ENCODE results near the gene MRAP2.

GRCh38 chr6:84074988-84075781, 41.6 kb downstream of the MRAP2 start:
- TF ChIP-seq, protein P1, sequence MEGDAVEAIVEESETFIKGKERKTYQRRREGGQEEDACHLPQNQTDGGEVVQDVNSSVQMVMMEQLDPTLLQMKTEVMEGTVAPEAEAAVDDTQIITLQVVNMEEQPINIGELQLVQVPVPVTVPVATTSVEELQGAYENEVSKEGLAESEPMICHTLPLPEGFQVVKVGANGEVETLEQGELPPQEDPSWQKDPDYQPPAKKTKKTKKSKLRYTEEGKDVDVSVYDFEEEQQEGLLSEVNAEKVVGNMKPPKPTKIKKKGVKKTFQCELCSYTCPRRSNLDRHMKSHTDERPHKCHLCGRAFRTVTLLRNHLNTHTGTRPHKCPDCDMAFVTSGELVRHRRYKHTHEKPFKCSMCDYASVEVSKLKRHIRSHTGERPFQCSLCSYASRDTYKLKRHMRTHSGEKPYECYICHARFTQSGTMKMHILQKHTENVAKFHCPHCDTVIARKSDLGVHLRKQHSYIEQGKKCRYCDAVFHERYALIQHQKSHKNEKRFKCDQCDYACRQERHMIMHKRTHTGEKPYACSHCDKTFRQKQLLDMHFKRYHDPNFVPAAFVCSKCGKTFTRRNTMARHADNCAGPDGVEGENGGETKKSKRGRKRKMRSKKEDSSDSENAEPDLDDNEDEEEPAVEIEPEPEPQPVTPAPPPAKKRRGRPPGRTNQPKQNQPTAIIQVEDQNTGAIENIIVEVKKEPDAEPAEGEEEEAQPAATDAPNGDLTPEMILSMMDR (conservative IDR thresholded peaks at IDR 0.05; ENCODE audit: low read depth, low read length) = no peak
- TF ChIP-seq EZH2phosphoT487 (IDR thresholded peaks at IDR 0.05; ENCODE audit: borderline replicate concordance, low read length) = no peak
- no peak for TF ChIP-seq EZH2 (IDR thresholded peaks at IDR 0.05; ENCODE audit: low read length, unreplicated experiment)

Data from PC-3 (cell line).